ACC112 (cell line): ENCODE results near the gene CYGB.
A peak's percentile ranks its signal among the peaks of the same experiment; 100 is the strongest.
"Not testable (repeated sequence)": the region's sequence is repeated elsewhere in the genome, so short reads cannot be mapped to it uniquely, and the experiment has no call there.

Experiments
- H2AFZ ChIP-seq: fragments of 200-600 bp; sonication (generic); one replicate; pipeline ENCODE4 v1.6.0; 2017; ENCODE audit warnings: antibody characterized with exemption, low read length; ENCODE audit not compliant: unreplicated experiment
- H3K27ac ChIP-seq: fragments of 200-600 bp; sonication (generic); 2 replicates; pipeline ENCODE4 v1.5.1; 2014; ENCODE audit warnings: low read depth, mild to moderate bottlenecking, antibody characterized with exemption, low read length, moderate library complexity
- H3K27me3 ChIP-seq: fragments of 200-600 bp; sonication (generic); 2 replicates; pipeline ENCODE4 v1.6.1; 2014; ENCODE audit warnings: mild to moderate bottlenecking, antibody characterized with exemption, low read length, moderate library complexity, mixed read lengths; ENCODE audit not compliant: insufficient read depth
- H3K36me3 ChIP-seq: fragments of 200-600 bp; sonication (generic); 2 replicates; pipeline ENCODE4 v1.6.1; 2016; ENCODE audit warnings: mild to moderate bottlenecking, antibody characterized with exemption, low read length, moderate library complexity, mixed read lengths; ENCODE audit not compliant: insufficient read depth
- H3K4me1 ChIP-seq: fragments of 200-600 bp; sonication (generic); one replicate; pipeline ENCODE4 v1.6.1; 2016; ENCODE audit warnings: low read length, mixed read lengths; ENCODE audit not compliant: insufficient read depth, unreplicated experiment, control insufficient read depth
- H3K4me3 ChIP-seq: fragments of 200-600 bp; sonication (generic); 2 replicates; pipeline ENCODE4 v1.5.1; 2014; ENCODE audit warnings: mild to moderate bottlenecking, low read depth, low read length
- H3K79me2 ChIP-seq: fragments of 200-600 bp; sonication (generic); one replicate; pipeline ENCODE4 v1.6.0; 2016; ENCODE audit warnings: low read length; ENCODE audit not compliant: control insufficient read depth, unreplicated experiment, insufficient read depth

CYGB gene

GRCh38 chr17:76535788-76536510, 1.6 kb downstream of the CYGB start:
- H3K27me3 ChIP-seq = no peaks in the 10 kb centered on the region
- peak overlapping the region; percentile 81 for H3K4me3 ChIP-seq
- H3K4me1 ChIP-seq = peaks cover 46% of the 10 kb centered on the region
- no peaks in the 10 kb centered on the region for H3K36me3 ChIP-seq
- no peak overlapping the region for H2AFZ ChIP-seq
- peaks cover 5% of the 10 kb centered on the region for H3K79me2 ChIP-seq
- peak overlapping the region; percentile 23; the same call in 1 of the 2 replicates for H3K27ac ChIP-seq

- Histone ChIP-seq H3K27ac (peak overlapping the region; percentile 24; the same call in 1 of the 2 replicates), H3K36me3 (no peaks in the 10 kb centered on the region), H3K4me1 (peaks cover 50% of the 10 kb centered on the region), H3K4me3 (peak overlapping the region; percentile 81; the same call in 1 of the 2 replicates), H3K27me3 (no peaks in the 10 kb centered on the region), H3K79me2 (peaks cover 5% of the 10 kb centered on the region), H2AFZ (no peak overlapping the region)
Measured at GRCh38 chr17:76534831-76535732, 2.4 kb downstream of the CYGB start.

- not testable (repeated sequence) for H3K27me3 ChIP-seq
- H3K4me1 ChIP-seq = peaks cover 62% of the 10 kb centered on the region
Measured at GRCh38 chr17:76533640-76534359, 3.7 kb downstream of the CYGB start.

GRCh38 chr17:76532072-76532651, 5.3 kb downstream of the CYGB start:
- Histone ChIP-seq H3K79me2 (peaks cover 5% of the 10 kb centered on the region), H3K4me1 (peaks cover 77% of the 10 kb centered on the region), H3K27ac (peak overlapping the region; percentile 98), H2AFZ (no peak overlapping the region), H3K4me3 (no peak overlapping the region), H3K27me3 (no peaks in the 10 kb centered on the region), H3K36me3 (no peaks in the 10 kb centered on the region)

More at GRCh38 chr17:76533640-76534359, 3.7 kb downstream of the CYGB start:
- not testable (repeated sequence) for H3K36me3 ChIP-seq, H2AFZ ChIP-seq, H3K4me3 ChIP-seq, H3K79me2 ChIP-seq, H3K27ac ChIP-seq

- no peak overlapping the region for H2AFZ ChIP-seq
- no peaks in the 10 kb centered on the region for H3K36me3 ChIP-seq
- peak overlapping the region; percentile 98 for H3K27ac ChIP-seq
- peaks cover 76% of the 10 kb centered on the region for H3K4me1 ChIP-seq
- H3K79me2 ChIP-seq = peaks cover 5% of the 10 kb centered on the region
- H3K27me3 ChIP-seq = no peaks in the 10 kb centered on the region
- H3K4me3 ChIP-seq = no peak overlapping the region
Measured at GRCh38 chr17:76531486-76532038, 5.9 kb downstream of the CYGB start.

- no peak overlapping the region for H2AFZ ChIP-seq
- H3K4me1 ChIP-seq = peaks cover 70% of the 10 kb centered on the region
- H3K27ac ChIP-seq = peak overlapping the region; percentile 98
- no peak overlapping the region for H3K4me3 ChIP-seq
- peaks cover under 1% of the 10 kb centered on the region for H3K79me2 ChIP-seq
- H3K36me3 ChIP-seq = no peaks in the 10 kb centered on the region
- no peaks in the 10 kb centered on the region for H3K27me3 ChIP-seq
Measured at GRCh38 chr17:76530811-76531485, 6.6 kb downstream of the CYGB start.

- Histone ChIP-seq H3K4me3 (peak overlapping the region; percentile 34; the same call in 1 of the 2 replicates), H2AFZ (no peak overlapping the region), H3K4me1 (peaks cover 65% of the 10 kb centered on the region), H3K79me2 (no peaks in the 10 kb centered on the region), H3K36me3 (no peaks in the 10 kb centered on the region), H3K27me3 (no peaks in the 10 kb centered on the region), H3K27ac (peak overlapping the region; percentile 98)
Measured at GRCh38 chr17:76530095-76530723, 7.3 kb downstream of the CYGB start.

- H3K27me3 ChIP-seq = no peaks in the 10 kb centered on the region
- no peak overlapping the region for H2AFZ ChIP-seq
- H3K79me2 ChIP-seq = no peaks in the 10 kb centered on the region
- H3K4me3 ChIP-seq = peak overlapping the region; percentile 34; the same call in 1 of the 2 replicates
- H3K36me3 ChIP-seq = no peaks in the 10 kb centered on the region
- H3K27ac ChIP-seq = peak overlapping the region; percentile 98
- peaks cover 63% of the 10 kb centered on the region for H3K4me1 ChIP-seq
Measured at GRCh38 chr17:76529224-76530094, 8.1 kb downstream of the CYGB start.
